GM12891 (cell line): ENCODE results near the gene U2AF1L4.

Source experiments
- POLR2A ChIP-seq: IDR thresholded peaks from 2 replicates; pipeline ENCODE4 v1.6.1; 2011; ENCODE audit warnings: low read depth, low read length, control low read depth
- POLR2AphosphoS5 ChIP-seq: IDR thresholded peaks from 2 replicates; pipeline ENCODE4 v1.6.1; 2011; ENCODE audit warnings: low read depth, low read length, control low read depth
- SPI1 ChIP-seq: IDR thresholded peaks from 2 replicates; pipeline ENCODE4 v1.6.1; 2011; ENCODE audit warnings: low read depth, low read length, control low read depth
- TAF1 ChIP-seq: IDR thresholded peaks from 2 replicates; pipeline ENCODE4 v1.6.1; 2011; ENCODE audit warnings: low read depth, low read length, control low read depth

DNA sequence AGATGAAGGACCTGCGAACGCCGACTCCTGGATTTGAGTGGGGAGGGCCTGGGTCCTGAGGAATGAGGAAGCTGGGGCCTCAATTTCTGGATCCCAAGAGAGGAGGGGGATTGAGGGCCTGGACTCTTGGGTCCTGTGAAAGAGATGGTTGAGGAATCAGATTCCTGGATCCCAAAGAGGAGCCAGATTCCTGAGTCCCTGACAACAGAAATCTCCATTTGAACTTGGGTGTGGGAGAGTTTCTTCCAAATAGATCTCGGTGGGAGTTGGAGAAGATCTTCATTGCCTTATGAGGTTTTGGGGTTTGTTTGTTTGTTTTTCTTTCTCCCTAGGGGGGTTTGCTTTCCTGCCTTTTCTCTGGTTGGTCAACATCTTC lies 857 bp upstream of the U2AF1L4 start:
- no peak for TF ChIP-seq SPI1
- no peak for TF ChIP-seq POLR2A
- TF ChIP-seq TAF1 = no peak
- no peak for TF ChIP-seq POLR2AphosphoS5
